HFFc6 (cell line): ENCODE measurements around the gene TRIM67. TPM values are rescaled to one million over a fixed set of nuclear protein-coding genes. Genes with fewer than 3 reads are reported as not detected.

Source experiments
- total RNA-seq, 6 experiments: library from RNA; stranded (reverse); fragmentation: NEBNext Ultra II Directional; extraction: Animal tissue kit (Norgen Biotek cat#: 25700); gene quantifications; 2 replicates in 1 of 6; 3 replicates in 5 of 6; pipeline ENCODE4 v1.2.3, GENCODE V29; 2021

The TRIM67 gene
- total RNA-seq, 6 experiments from 2014 or later = not detected

Other genes starting within 250 kb of the TRIM67 start
- 10 to 100 TPM; 10.7 to 14.4 (median 12.4) TPM for gene TTC13, start 183.2 kb upstream of the TRIM67 start, total RNA-seq
- 10 to 100 TPM; 20.0 to 26.8 (median 22.1) TPM for gene ARV1, start 183.0 kb upstream of the TRIM67 start, total RNA-seq
- 1 to 10 TPM; 2.4 to 3.7 (median 2.9) TPM for gene FAM89A, start 121.8 kb upstream of the TRIM67 start, total RNA-seq
- gene GNPAT, start 79.2 kb downstream of the TRIM67 start, total RNA-seq = 10 to 100 TPM; 32.5 to 37.2 (median 34.8) TPM
- 10 to 100 TPM; 12.3 to 14.8 (median 14.2) TPM for gene EXOC8, start 175.8 kb downstream of the TRIM67 start, total RNA-seq
- gene SPRTN, start 176.2 kb downstream of the TRIM67 start, total RNA-seq = 10 to 100 TPM in 4 of 6 experiments, 1 to 10 TPM in 2; 8.4 to 12.6 (median 10.4) TPM